ENCODE measurements around the gene VWA8.

Gene VWA8

GRCh38 chr13:41991936-41992335 lies 31.0 kb upstream of the VWA8 start:
- Histone ChIP-seq H3K9me3 (ENCODE audit: severe bottlenecking) (no peaks in the 10 kb centered on the region), H3K36me3 (ENCODE audit: low read depth) (no peaks in the 10 kb centered on the region), H3K4me1 (ENCODE audit: insufficient read depth, poor library complexity, severe bottlenecking) (no peaks in the 10 kb centered on the region), H3K27me3 (ENCODE audit: insufficient read depth, poor library complexity, severe bottlenecking) (no peaks in the 10 kb centered on the region), H3K27ac (ENCODE audit: poor library complexity, severe bottlenecking) (no peak overlapping the region), H3K4me3 (ENCODE audit: severe bottlenecking) (no peak overlapping the region)
- no peak for TF ChIP-seq CTCF (IDR thresholded peaks at IDR 0.05; ENCODE audit: poor library complexity, severe bottlenecking)
- ATAC-seq (ENCODE audit: low read depth), result no peak
- no peak for DNase-seq (ENCODE audit: low spot score)

GRCh38 chr13:41988244-41988643 lies 27.3 kb upstream of the VWA8 start:
- no peak for ATAC-seq (ENCODE audit: low read depth)
- Histone ChIP-seq H3K4me1 (ENCODE audit: insufficient read depth, poor library complexity, severe bottlenecking) (peaks cover 3% of the 10 kb centered on the region), H3K4me3 (ENCODE audit: severe bottlenecking) (no peak overlapping the region), H3K36me3 (ENCODE audit: low read depth) (no peaks in the 10 kb centered on the region), H3K27me3 (ENCODE audit: insufficient read depth, poor library complexity, severe bottlenecking) (no peaks in the 10 kb centered on the region), H3K27ac (ENCODE audit: poor library complexity, severe bottlenecking) (no peak overlapping the region), H3K9me3 (ENCODE audit: severe bottlenecking) (no peaks in the 10 kb centered on the region)
- no peak for DNase-seq (ENCODE audit: low spot score)
- TF ChIP-seq CTCF (IDR thresholded peaks at IDR 0.05; ENCODE audit: poor library complexity, severe bottlenecking), result no peak

GRCh38 chr13:41985788-41986508 lies 25.0 kb upstream of the VWA8 start:
- no peaks in the 10 kb centered on the region for H3K27me3 ChIP-seq (ENCODE audit: insufficient read depth, poor library complexity, severe bottlenecking)
- H3K4me3 ChIP-seq (ENCODE audit: severe bottlenecking), result no peak overlapping the region
- no peaks in the 10 kb centered on the region for H3K36me3 ChIP-seq (ENCODE audit: low read depth)
- ATAC-seq (ENCODE audit: low read depth), result peak; percentile 42; the same call in 1 of the 3 replicates
- peaks cover 17% of the 10 kb centered on the region for H3K4me1 ChIP-seq (ENCODE audit: insufficient read depth, poor library complexity, severe bottlenecking)
- H3K9me3 ChIP-seq (ENCODE audit: severe bottlenecking), result no peaks in the 10 kb centered on the region
- no peak overlapping the region for H3K27ac ChIP-seq (ENCODE audit: poor library complexity, severe bottlenecking)
- TF ChIP-seq CTCF (IDR thresholded peaks at IDR 0.05; ENCODE audit: poor library complexity, severe bottlenecking), result no peak
- DNase-seq (ENCODE audit: low spot score), result no peak

- Histone ChIP-seq H3K27me3 (ENCODE audit: insufficient read depth, poor library complexity, severe bottlenecking) (no peaks in the 10 kb centered on the region), H3K4me3 (ENCODE audit: severe bottlenecking) (no peak overlapping the region), H3K27ac (ENCODE audit: poor library complexity, severe bottlenecking) (no peak overlapping the region), H3K36me3 (ENCODE audit: low read depth) (no peaks in the 10 kb centered on the region), H3K9me3 (ENCODE audit: severe bottlenecking) (no peaks in the 10 kb centered on the region), H3K4me1 (ENCODE audit: insufficient read depth, poor library complexity, severe bottlenecking) (peaks cover 17% of the 10 kb centered on the region)
- no peak for DNase-seq (ENCODE audit: low spot score)
- peak; percentile 29; the same call in 1 of the 3 replicates for ATAC-seq (ENCODE audit: low read depth)
- TF ChIP-seq CTCF (IDR thresholded peaks at IDR 0.05; ENCODE audit: poor library complexity, severe bottlenecking), result no peak
Observed at GRCh38 chr13:41981951-41982715, 21.2 kb upstream of the VWA8 start.

GRCh38 chr13:41978007-41978406 lies 17.1 kb upstream of the VWA8 start:
- H3K27me3 ChIP-seq (ENCODE audit: insufficient read depth, poor library complexity, severe bottlenecking), result no peaks in the 10 kb centered on the region
- no peak overlapping the region for H3K4me3 ChIP-seq (ENCODE audit: severe bottlenecking)
- no peak for TF ChIP-seq CTCF (IDR thresholded peaks at IDR 0.05; ENCODE audit: poor library complexity, severe bottlenecking)
- peaks cover 29% of the 10 kb centered on the region for H3K4me1 ChIP-seq (ENCODE audit: insufficient read depth, poor library complexity, severe bottlenecking)
- DNase-seq (ENCODE audit: low spot score), result no peak
- H3K27ac ChIP-seq (ENCODE audit: poor library complexity, severe bottlenecking), result no peak overlapping the region
- H3K9me3 ChIP-seq (ENCODE audit: severe bottlenecking), result no peaks in the 10 kb centered on the region
- no peaks in the 10 kb centered on the region for H3K36me3 ChIP-seq (ENCODE audit: low read depth)
- ATAC-seq (ENCODE audit: low read depth), result no peak
